Neural progenitor cell (in vitro differentiated cells): Measurements from ENCODE around the gene ORC3.

Experiments used
- EZH2 ChIP-seq: fragments of 200-600 bp; sonication (generic); IDR thresholded peaks from 2 replicates; pipeline ENCODE4 v1.6.1; 2017; ENCODE audit warnings: antibody characterized with exemption, mild to moderate bottlenecking, moderate library complexity
- EZH2phosphoT487 ChIP-seq: fragments of 200-600 bp; sonication (generic); IDR thresholded peaks from 2 replicates; pipeline ENCODE4 v1.6.1; 2017; ENCODE audit warnings: antibody characterized with exemption
- TF ChIP-seq, protein P1 (sequence below): fragments of 200-600 bp; sonication (generic); IDR thresholded peaks from 2 replicates; pipeline ENCODE4 v1.5.1; 2017; ENCODE audit warnings: antibody characterized with exemption, mild to moderate bottlenecking

DNA sequence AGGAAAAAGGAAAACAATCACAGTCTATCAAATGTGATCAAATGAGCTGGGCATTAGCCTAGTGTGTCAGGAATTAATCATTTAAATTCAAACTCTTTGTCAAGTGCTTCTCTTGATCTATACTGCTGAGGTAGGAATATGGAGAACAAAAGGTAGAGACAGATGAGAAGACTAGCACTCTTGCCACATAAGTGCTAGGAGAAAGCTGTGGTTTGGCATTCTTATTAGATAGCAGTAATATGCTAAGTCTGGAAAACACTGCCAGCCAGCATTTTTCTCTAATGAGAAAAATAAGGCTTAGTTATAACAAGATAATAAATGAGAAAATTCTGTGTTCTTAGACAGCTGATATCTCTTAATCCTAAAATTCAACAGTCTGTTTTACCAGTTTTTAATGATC, 38.9 kb downstream of the ORC3 start:
- no peak for TF ChIP-seq EZH2
- TF ChIP-seq, protein P1, sequence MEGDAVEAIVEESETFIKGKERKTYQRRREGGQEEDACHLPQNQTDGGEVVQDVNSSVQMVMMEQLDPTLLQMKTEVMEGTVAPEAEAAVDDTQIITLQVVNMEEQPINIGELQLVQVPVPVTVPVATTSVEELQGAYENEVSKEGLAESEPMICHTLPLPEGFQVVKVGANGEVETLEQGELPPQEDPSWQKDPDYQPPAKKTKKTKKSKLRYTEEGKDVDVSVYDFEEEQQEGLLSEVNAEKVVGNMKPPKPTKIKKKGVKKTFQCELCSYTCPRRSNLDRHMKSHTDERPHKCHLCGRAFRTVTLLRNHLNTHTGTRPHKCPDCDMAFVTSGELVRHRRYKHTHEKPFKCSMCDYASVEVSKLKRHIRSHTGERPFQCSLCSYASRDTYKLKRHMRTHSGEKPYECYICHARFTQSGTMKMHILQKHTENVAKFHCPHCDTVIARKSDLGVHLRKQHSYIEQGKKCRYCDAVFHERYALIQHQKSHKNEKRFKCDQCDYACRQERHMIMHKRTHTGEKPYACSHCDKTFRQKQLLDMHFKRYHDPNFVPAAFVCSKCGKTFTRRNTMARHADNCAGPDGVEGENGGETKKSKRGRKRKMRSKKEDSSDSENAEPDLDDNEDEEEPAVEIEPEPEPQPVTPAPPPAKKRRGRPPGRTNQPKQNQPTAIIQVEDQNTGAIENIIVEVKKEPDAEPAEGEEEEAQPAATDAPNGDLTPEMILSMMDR, result no peak
- TF ChIP-seq EZH2phosphoT487, result no peak
